RWPE2 (cell line): ENCODE results near the gene STK32C.
A peak's percentile ranks its signal among the peaks of the same experiment; 100 is the strongest.

Experiments
- ATAC-seq: fragments of 200-7000 bp; cut with Tn5 transposase; 3 replicates; pipeline ENCODE4 v1.9.1; 2021; ENCODE audit warnings: low read depth
- DNase-seq: peaks from one replicate; pipeline ENCODE4 v3.0.0-alpha.2; 2020; ENCODE audit warnings: low spot score
- H3K27ac ChIP-seq: fragments of 450-650 bp; 2 replicates; pipeline ENCODE4 v1.5.1; 2017; ENCODE audit warnings: mild to moderate bottlenecking; ENCODE audit not compliant: poor library complexity, severe bottlenecking
- H3K27me3 ChIP-seq: fragments of 250-450 bp; sonication (Bioruptor Pico); 2 replicates; pipeline ENCODE4 v1.5.1; 2021; ENCODE audit warnings: mild to moderate bottlenecking, moderate library complexity; ENCODE audit not compliant: insufficient read depth, poor library complexity, severe bottlenecking
- H3K36me3 ChIP-seq: fragments of 250-450 bp; sonication (Bioruptor Pico); 2 replicates; pipeline ENCODE4 v1.5.1; 2020; ENCODE audit warnings: low read depth, mild to moderate bottlenecking, moderate library complexity
- H3K4me1 ChIP-seq: fragments of 250-450 bp; sonication (Bioruptor Pico); 2 replicates; pipeline ENCODE4 v1.5.1; 2021; ENCODE audit warnings: mild to moderate bottlenecking, moderate library complexity; ENCODE audit not compliant: insufficient read depth, poor library complexity, severe bottlenecking
- H3K4me3 ChIP-seq: fragments of 250-450 bp; sonication (Bioruptor Pico); 2 replicates; pipeline ENCODE4 v1.5.1; 2021; ENCODE audit warnings: mild to moderate bottlenecking, moderate library complexity; ENCODE audit not compliant: severe bottlenecking
- H3K9me3 ChIP-seq: fragments of 250-450 bp; sonication (Bioruptor Pico); 2 replicates; pipeline ENCODE4 v1.5.1; 2021; ENCODE audit warnings: mild to moderate bottlenecking, moderate library complexity; ENCODE audit not compliant: severe bottlenecking
- CTCF ChIP-seq: fragments of 450-650 bp; IDR thresholded peaks from one replicate; pipeline ENCODE4 v1.5.1; 2017; ENCODE audit warnings: mild to moderate bottlenecking, moderate library complexity; ENCODE audit not compliant: poor library complexity, severe bottlenecking

The STK32C gene

GRCh38 chr10:132272231-132272971 is 35.3 kb downstream of the STK32C start:
- Histone ChIP-seq H3K27me3 (peaks cover 4% of the 10 kb centered on the region), H3K4me1 (no peaks in the 10 kb centered on the region), H3K27ac (no peak overlapping the region), H3K36me3 (no peaks in the 10 kb centered on the region), H3K9me3 (no peaks in the 10 kb centered on the region), H3K4me3 (no peak overlapping the region)
- ATAC-seq: no peak
- no peak for TF ChIP-seq CTCF
- peak; percentile 14 for DNase-seq

GRCh38 chr10:132271458-132272230 is 36.1 kb downstream of the STK32C start:
- DNase-seq (no peak), ATAC-seq (no peak)
- H3K4me3 ChIP-seq: no peak overlapping the region
- no peaks in the 10 kb centered on the region for H3K9me3 ChIP-seq
- no peaks in the 10 kb centered on the region for H3K36me3 ChIP-seq
- TF ChIP-seq CTCF: no peak
- no peak overlapping the region for H3K27ac ChIP-seq
- peaks cover 4% of the 10 kb centered on the region for H3K27me3 ChIP-seq
- no peaks in the 10 kb centered on the region for H3K4me1 ChIP-seq

GRCh38 chr10:132270721-132271457 is 36.9 kb downstream of the STK32C start:
- ATAC-seq: no peak

GRCh38 chr10:132270256-132270655 is 37.5 kb downstream of the STK32C start:
- Histone ChIP-seq H3K9me3 (no peaks in the 10 kb centered on the region), H3K4me1 (no peaks in the 10 kb centered on the region), H3K36me3 (no peaks in the 10 kb centered on the region), H3K4me3 (no peak overlapping the region), H3K27ac (no peak overlapping the region), H3K27me3 (peaks cover 8% of the 10 kb centered on the region)
- no peak for TF ChIP-seq CTCF
- ATAC-seq (no peak), DNase-seq (no peak)

More at GRCh38 chr10:132270721-132271457, 36.9 kb downstream of the STK32C start:
- Histone ChIP-seq H3K4me3 (no peak overlapping the region), H3K27ac (no peak overlapping the region), H3K36me3 (no peaks in the 10 kb centered on the region), H3K27me3 (peaks cover 1% of the 10 kb centered on the region), H3K9me3 (no peaks in the 10 kb centered on the region), H3K4me1 (no peaks in the 10 kb centered on the region)
- DNase-seq: no peak
- TF ChIP-seq CTCF: no peak
